ENCODE data around the gene USP24.

- TF ChIP-seq NRF1 (conservative IDR thresholded peaks at IDR 0.05; ENCODE audit: low read depth, low read length) (no peak), CBFB (IDR thresholded peaks at IDR 0.05; ENCODE audit: low read depth) (no peak), ATF2 (IDR thresholded peaks at IDR 0.05; ENCODE audit: low read length) (no peak), CTCF (IDR thresholded peaks at IDR 0.05 in 2 of 3, conservative IDR thresholded peaks at IDR 0.05 in 1 of 3; ENCODE audit: control insufficient read depth in 2 of 3, extremely low read depth in 1 of 3, insufficient read depth in 1 of 3, low read depth in 3 of 3, low read length in 3 of 3) (no peak), IRF3 (IDR thresholded peaks at IDR 0.05) (no peak), SPI1 (IDR thresholded peaks at IDR 0.05; ENCODE audit: borderline replicate concordance, insufficient read depth, low read depth, low read length) (no peak), ASH2L (IDR thresholded peaks at IDR 0.05; ENCODE audit: borderline replicate concordance, low read depth) (no peak), CEBPB (IDR thresholded peaks at IDR 0.05; ENCODE audit: borderline replicate concordance in 1 of 2, low read depth in 2 of 2, low read length in 2 of 2) (no peak), YY1 (IDR thresholded peaks at IDR 0.05; ENCODE audit: low read depth, low read length) (no peak), MXI1 (IDR thresholded peaks at IDR 0.05; ENCODE audit: low read depth, low read length) (no peak), SIN3A (IDR thresholded peaks at IDR 0.05; ENCODE audit: low read depth, low read length) (no peak)
Measured at GRCh38 chr1:55153031-55153430, 62.1 kb downstream of the USP24 start.

All from GM12878 (cell line).